Neuronal stem cell (in vitro differentiated cells): ENCODE measurements around the gene MRPS2.
A peak's percentile ranks its signal among the peaks of the same experiment; 100 is the strongest.

Source experiments
- DNase-seq: peaks from one replicate; pipeline ENCODE4 v3.0.0-alpha.2; 2013; ENCODE audit warnings: low spot score
- H2AFZ ChIP-seq: one replicate; pipeline ENCODE4 v1.6.1; 2013; ENCODE audit warnings: mild to moderate bottlenecking, low read length, inconsistent platforms
- H2AK5ac ChIP-seq: 2 replicates; pipeline ENCODE4 v1.6.1; 2013; ENCODE audit warnings: low read depth, mild to moderate bottlenecking, inconsistent platforms, low read length, moderate library complexity, mixed read lengths
- H2BK120ac ChIP-seq: 2 replicates; pipeline ENCODE4 v1.6.1; 2013; ENCODE audit warnings: low read depth, mild to moderate bottlenecking, inconsistent platforms, low read length, moderate library complexity, mixed read lengths
- H2BK12ac ChIP-seq: one replicate; pipeline ENCODE4 v1.6.1; 2013; ENCODE audit warnings: low read length, inconsistent platforms
- H2BK15ac ChIP-seq: 2 replicates; pipeline ENCODE4 v1.6.1; 2013; ENCODE audit warnings: mild to moderate bottlenecking, low read length, inconsistent platforms, mixed read lengths
- H2BK5ac ChIP-seq: one replicate; pipeline ENCODE4 v1.6.1; 2013; ENCODE audit warnings: inconsistent platforms, mild to moderate bottlenecking, low read length, moderate library complexity
- H3K14ac ChIP-seq: one replicate; pipeline ENCODE4 v1.6.1; 2013; ENCODE audit warnings: low read length, inconsistent platforms
- H3K18ac ChIP-seq: 2 replicates; pipeline ENCODE4 v1.6.1; 2013; ENCODE audit warnings: low read length, inconsistent platforms
- H3K23ac ChIP-seq: 2 replicates; pipeline ENCODE4 v1.6.1; 2013; ENCODE audit warnings: low read depth, mild to moderate bottlenecking, mixed read lengths, low read length, inconsistent platforms; ENCODE audit not compliant: poor library complexity
- H3K27ac ChIP-seq: replicated peaks from 3 replicates; pipeline ENCODE4 v1.5.1; 2013; ENCODE audit warnings: low read length, inconsistent platforms
- H3K27me3 ChIP-seq, 3 experiments: 2 replicates each; pipeline ENCODE4 v1.6.1; 2013; ENCODE audit warnings: low read length in 3 of 3, mild to moderate bottlenecking in 2 of 3, inconsistent platforms in 1 of 3, low read depth in 1 of 3, mixed read lengths in 1 of 3, moderate library complexity in 1 of 3; ENCODE audit not compliant: control insufficient read depth in 3 of 3, insufficient read depth in 3 of 3
- H3K36me3 ChIP-seq, 2 donors: replicated peaks in 1 of 2; 2 replicates each; pipeline ENCODE4 v1.6.1; 2013; ENCODE audit warnings: low read length in 2 of 2; ENCODE audit not compliant: control insufficient read depth in 2 of 2, insufficient read depth in 2 of 2
- H3K4ac ChIP-seq: 2 replicates; pipeline ENCODE4 v1.6.1; 2013; ENCODE audit warnings: inconsistent platforms, mild to moderate bottlenecking, low read length, moderate library complexity
- H3K4me1 ChIP-seq, 2 donors: 1 replicate in 1 of 2; 2 replicates in 1 of 2; pipeline ENCODE4 v1.6.1; 2013; ENCODE audit warnings: low read length in 2 of 2, low read depth in 1 of 2; ENCODE audit not compliant: control insufficient read depth in 2 of 2, insufficient read depth in 1 of 2
- H3K4me2 ChIP-seq: one replicate; pipeline ENCODE4 v1.6.1; 2013; ENCODE audit warnings: mild to moderate bottlenecking, low read length, inconsistent platforms; ENCODE audit not compliant: insufficient read depth, poor library complexity, severe bottlenecking
- H3K4me3 ChIP-seq, 2 donors: 2 replicates each; pipeline ENCODE4 v1.5.1; 2013; ENCODE audit warnings: low read length in 2 of 2, mild to moderate bottlenecking in 2 of 2, inconsistent platforms in 1 of 2, moderate library complexity in 1 of 2
- H3K79me1 ChIP-seq: one replicate; pipeline ENCODE4 v1.6.1; 2013; ENCODE audit warnings: low read depth, mild to moderate bottlenecking, inconsistent platforms, low read length, moderate library complexity
- H3K9ac ChIP-seq: one replicate; pipeline ENCODE4 v1.6.1; 2013; ENCODE audit warnings: mild to moderate bottlenecking, low read depth, low read length, inconsistent platforms; ENCODE audit not compliant: poor library complexity
- H3K9me3 ChIP-seq, 2 donors: replicated peaks in 1 of 2; 2 replicates each; pipeline versions ENCODE3 to v1.6.1; 2013; ENCODE audit warnings: low read length in 2 of 2, mild to moderate bottlenecking in 2 of 2, inconsistent platforms in 1 of 2, low read depth in 1 of 2, mixed read lengths in 1 of 2, moderate library complexity in 1 of 2; ENCODE audit not compliant: control insufficient read depth in 2 of 2, insufficient read depth in 1 of 2
- H4K8ac ChIP-seq: one replicate; pipeline ENCODE4 v1.6.1; 2013; ENCODE audit warnings: low read depth, mild to moderate bottlenecking, inconsistent platforms, low read length, moderate library complexity
- H4K91ac ChIP-seq: one replicate; pipeline ENCODE4 v1.6.1; 2013; ENCODE audit warnings: low read length, low read depth, mild to moderate bottlenecking, inconsistent platforms; ENCODE audit not compliant: poor library complexity
- WGBS, 2 donors: extraction: QIAGEN DNeasy Blood & Tissue Kit; methylation state at CpG; one replicate each; pipeline ENCODE4 v1.1.7; 2013; ENCODE audit warnings: missing lambda C conversion rate in 2 of 2, mixed read lengths in 1 of 2; ENCODE audit not compliant: insufficient read length in 2 of 2, insufficient replicate concordance in 1 of 2; ENCODE audit errors: extremely low coverage in 2 of 2; 5-methylcytosine and 5-hydroxymethylcytosine counted together

MRPS2 gene

DNA sequence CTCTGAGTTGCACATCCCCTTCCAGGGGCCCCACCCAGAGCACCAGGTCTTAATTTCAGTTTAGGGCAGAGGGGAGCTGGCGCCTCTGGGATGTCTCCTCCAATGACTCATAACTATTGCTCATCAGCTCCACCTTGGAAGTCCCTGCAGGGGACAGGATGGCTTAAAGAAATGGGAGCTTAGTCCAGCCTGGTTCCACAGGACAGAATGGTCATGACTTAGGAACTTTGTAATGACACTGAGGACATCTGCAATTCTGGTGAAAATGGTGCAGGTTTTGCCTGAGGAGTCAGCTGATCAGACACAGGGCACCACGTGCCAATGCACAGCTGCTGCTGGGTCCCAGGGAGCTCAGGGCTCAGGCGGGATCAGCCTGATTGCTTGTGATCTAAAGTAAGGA lies 37.3 kb upstream of the MRPS2 start:
- Histone ChIP-seq H3K23ac (peak overlapping the region; percentile 55), H3K9me3 (no peaks in the 10 kb centered on the region), H2BK15ac (no peak overlapping the region), H2AFZ (no peak overlapping the region), H3K18ac (peak overlapping the region; percentile 27), H3K79me1 (peaks cover 5% of the 10 kb centered on the region), H3K14ac (no peak overlapping the region), H3K4ac (no peak overlapping the region), H2BK5ac (peak overlapping the region; percentile 39), H3K27ac (no peak overlapping the region), H2BK12ac (no peak overlapping the region), H3K4me1 (no peaks in the 10 kb centered on the region), H2AK5ac (no peak overlapping the region), H2BK120ac (no peak overlapping the region), H3K4me2 (no peak overlapping the region), H3K36me3 (no peaks in the 10 kb centered on the region), H3K4me3 (no peak overlapping the region), H4K8ac (no peak overlapping the region), H4K91ac (no peak overlapping the region), H3K9ac (no peak overlapping the region), H3K27me3 (no peaks in the 10 kb centered on the region)
- DNase-seq, result no peak
- WGBS, 2 donors, result no CpG with 5 or more reads among the region's 3 CpGs

DNA sequence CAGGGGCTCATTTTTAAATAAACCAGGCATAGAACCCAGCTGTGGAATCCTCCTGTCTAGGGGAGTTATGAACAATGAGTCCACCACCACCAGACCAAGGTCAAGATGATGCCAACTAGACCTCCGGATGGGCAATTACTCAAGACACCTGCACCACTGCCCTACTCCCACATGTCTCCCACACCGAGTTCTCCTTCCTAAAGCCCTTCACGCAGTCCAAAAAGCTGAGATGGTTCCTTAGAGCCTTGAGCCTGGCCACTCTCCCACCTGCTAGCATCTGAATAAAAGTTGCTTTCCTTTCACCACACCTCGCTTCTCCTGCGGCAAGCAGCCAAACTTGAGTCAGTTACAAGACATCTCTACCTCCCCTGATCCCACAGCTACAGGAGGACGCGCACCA lies 36.3 kb upstream of the MRPS2 start:
- Histone ChIP-seq H3K4me2 (no peak overlapping the region), H3K4me3 (no peak overlapping the region), H3K36me3 (no peaks in the 10 kb centered on the region), H3K79me1 (peaks cover 5% of the 10 kb centered on the region), H3K27ac (no peak overlapping the region), H2BK15ac (no peak overlapping the region), H4K91ac (no peak overlapping the region), H3K4me1 (no peaks in the 10 kb centered on the region), H3K9me3 (no peaks in the 10 kb centered on the region), H3K4ac (no peak overlapping the region), H3K23ac (no peak overlapping the region), H4K8ac (no peak overlapping the region), H2AFZ (no peak overlapping the region), H2BK120ac (no peak overlapping the region), H3K9ac (no peak overlapping the region), H3K27me3 (no peaks in the 10 kb centered on the region), H2AK5ac (no peak overlapping the region), H3K18ac (no peak overlapping the region), H3K14ac (no peak overlapping the region), H2BK12ac (no peak overlapping the region), H2BK5ac (no peak overlapping the region)
- WGBS, 2 donors, result no CpG with 5 or more reads among the region's 7 CpGs
- no peak for DNase-seq

DNA sequence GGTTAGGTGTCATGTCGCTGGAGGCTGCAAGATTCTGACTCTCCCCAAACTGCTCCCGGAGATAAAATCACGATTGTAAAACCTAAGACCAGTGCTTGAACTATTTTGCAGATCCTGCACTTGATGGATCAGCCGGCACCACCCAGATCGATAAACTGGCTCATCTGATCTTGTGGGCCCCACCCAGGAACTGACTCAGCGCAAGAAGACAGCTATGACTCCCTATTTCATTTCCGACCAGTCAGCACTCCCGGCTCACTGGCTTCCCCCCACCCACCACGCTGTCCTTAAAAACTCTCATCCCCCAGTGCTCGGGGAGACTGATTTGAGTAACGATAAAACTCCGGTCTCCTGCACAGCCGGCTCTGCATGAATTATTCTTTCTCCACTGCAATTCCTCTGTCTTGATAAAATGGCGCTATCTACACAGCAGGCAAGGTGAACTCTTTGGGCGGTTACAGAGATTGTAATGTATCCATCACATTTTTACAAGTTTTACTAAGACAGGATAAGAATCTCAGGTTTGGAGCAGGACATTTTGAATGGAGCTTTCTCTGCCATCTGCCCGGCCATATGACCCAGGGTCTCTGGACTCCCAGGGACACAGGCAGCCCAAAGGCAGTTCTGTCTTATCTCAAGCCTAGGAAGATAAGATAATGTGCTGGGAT lies 31.5 kb upstream of the MRPS2 start:
- no peak overlapping the region for H3K4me2 ChIP-seq
- no peak overlapping the region for H2BK15ac ChIP-seq
- H2BK5ac ChIP-seq, result no peak overlapping the region
- H2AFZ ChIP-seq, result no peak overlapping the region
- H3K9me3 ChIP-seq, result no peaks in the 10 kb centered on the region
- H3K14ac ChIP-seq, result no peak overlapping the region
- no peak overlapping the region for H3K27ac ChIP-seq
- no peak overlapping the region for H3K4me3 ChIP-seq
- H3K23ac ChIP-seq, result no peak overlapping the region
- no peak overlapping the region for H4K8ac ChIP-seq
- H2BK120ac ChIP-seq, result no peak overlapping the region
- DNase-seq, result no peak
- no CpG with 5 or more reads among the region's 16 CpGs for WGBS, 2 donors
- no peak overlapping the region for H3K9ac ChIP-seq
- no peak overlapping the region for H4K91ac ChIP-seq
- H3K4me1 ChIP-seq, result peaks cover 18 to 20% of the 10 kb centered on the region in 2 donors
- no peak overlapping the region for H3K18ac ChIP-seq
- no peak overlapping the region for H2AK5ac ChIP-seq
- no peaks in the 10 kb centered on the region for H3K27me3 ChIP-seq
- no peaks in the 10 kb centered on the region for H3K36me3 ChIP-seq
- peaks cover 2% of the 10 kb centered on the region for H3K79me1 ChIP-seq
- H2BK12ac ChIP-seq, result no peak overlapping the region
- no peak overlapping the region for H3K4ac ChIP-seq

DNA sequence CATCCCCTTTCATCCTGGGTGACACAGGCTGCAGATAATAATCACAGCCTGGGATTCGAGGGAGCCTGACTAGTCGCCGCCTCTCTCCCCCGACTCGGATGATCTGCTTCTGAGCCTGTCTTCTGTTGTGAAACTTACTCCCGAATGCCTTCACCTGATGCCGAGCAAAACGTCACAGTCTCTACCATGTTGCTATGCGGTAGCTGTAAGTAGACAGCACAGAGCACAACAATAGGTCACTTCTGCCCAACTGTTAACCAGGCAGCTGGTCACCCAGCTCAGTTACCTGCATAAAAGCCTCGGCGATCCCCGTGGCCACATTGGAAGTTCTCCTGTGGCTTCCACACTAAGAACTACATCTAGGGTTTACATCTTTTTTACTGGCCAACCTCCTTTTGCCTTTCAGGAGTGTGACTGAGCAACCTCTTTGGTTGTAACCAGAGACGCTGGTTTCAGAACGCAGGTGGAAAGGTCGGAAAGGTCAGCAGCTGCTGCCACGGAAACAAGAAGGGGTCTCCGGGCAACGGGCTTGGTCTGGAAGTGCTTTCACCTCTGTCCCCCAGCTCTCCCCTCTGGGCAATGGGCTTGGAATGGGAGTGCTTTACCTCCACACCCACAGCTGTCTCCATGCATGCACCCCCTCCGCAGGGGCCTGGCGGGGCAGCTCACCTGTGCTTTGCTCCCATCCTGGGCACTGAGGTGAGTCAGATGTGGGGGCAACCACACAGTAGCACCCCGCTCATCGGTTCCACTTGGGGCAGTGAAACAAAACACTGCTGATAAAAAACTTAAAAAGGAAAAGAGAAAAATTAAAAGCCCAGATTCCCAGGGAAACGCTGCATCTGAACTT lies 28.5 kb upstream of the MRPS2 start:
- Histone ChIP-seq H3K79me1 (no peaks in the 10 kb centered on the region), H3K4me1 (peaks cover 23 to 25% of the 10 kb centered on the region in 2 donors), H3K27me3 (no peaks in the 10 kb centered on the region), H3K36me3 (no peaks in the 10 kb centered on the region), H2BK5ac (peak overlapping the region; percentile 98), H3K9ac (no peak overlapping the region), H3K18ac (peak overlapping the region; percentile 99), H3K14ac (no peak overlapping the region), H2AFZ (peak overlapping the region; percentile 57), H3K4ac (no peak overlapping the region), H4K8ac (no peak overlapping the region), H3K23ac (no peak overlapping the region), H3K27ac (peak overlapping the region; percentile 100), H3K9me3 (no peaks in the 10 kb centered on the region), H2BK120ac (peak overlapping the region; percentile 93), H3K4me3 (peak overlapping the region; percentile 12 to 19), H2BK12ac (no peak overlapping the region), H2BK15ac (no peak overlapping the region), H3K4me2 (peak overlapping the region; percentile 47), H4K91ac (peak overlapping the region; percentile 98), H2AK5ac (peak overlapping the region; percentile 99)
- no CpG with 5 or more reads among the region's 23 CpGs for WGBS, 2 donors
- DNase-seq, result peak; percentile 84
